Adrenal gland (tissue), 12 donors: Measurements from ENCODE around the gene CAMK1. TPM values are rescaled to one million over a fixed set of nuclear protein-coding genes. Genes with fewer than 3 reads are reported as not detected.

Experiments used
- DNase-seq, 7 donors: peaks; one replicate each; pipeline ENCODE4 v3.0.0-alpha.2; 2019 to 2020
- H3K27ac ChIP-seq, 5 donors: fragments of 200-600 bp; sonication (generic) in 4 of 5; 1 replicate in 3 of 5; 2 replicates in 2 of 5; pipeline versions ENCODE4 v1.5.1 to v1.8.0; 2016 to 2020; ENCODE audit warnings: mild to moderate bottlenecking in 1 of 5
- H3K27me3 ChIP-seq: fragments of 200-600 bp; 2 replicates; pipeline ENCODE4 v1.8.0; 2021
- H3K36me3 ChIP-seq, 2 donors: fragments of 200-600 bp; replicated peaks in 1 of 2; 1 replicate in 1 of 2; 2 replicates in 1 of 2; pipeline versions ENCODE4 v1.5.1 to v1.8.0; 2018 to 2022
- H3K4me1 ChIP-seq, 2 donors: fragments of 200-600 bp; replicated peaks in 1 of 2; 1 replicate in 1 of 2; 2 replicates in 1 of 2; pipeline versions ENCODE4 v1.5.1 to v1.8.0; 2018 to 2021
- H3K4me3 ChIP-seq, 4 donors: fragments of 200-600 bp; sonication (generic) in 3 of 4; one replicate each; pipeline ENCODE4 v1.5.1; 2016 to 2018
- H3K9me3 ChIP-seq, 3 donors: fragments of 200-600 bp; sonication (generic) in 1 of 3; replicated peaks in 1 of 3; 1 replicate in 2 of 3; 2 replicates in 1 of 3; pipeline versions ENCODE4 v1.5.1 to v1.8.0; 2016 to 2021
- CTCF ChIP-seq, 6 experiments: fragments of 450-650 bp in 4 of 6; fragments of 200-600 bp in 2 of 6; sonication (generic) in 1 of 6; IDR thresholded peaks; 1 replicate in 5 of 6; 2 replicates in 1 of 6; pipeline versions ENCODE4 v1.5.1 to v1.8.0; 2016 to 2021; ENCODE audit warnings: antibody characterized with exemption in 6 of 6, mild to moderate bottlenecking in 2 of 6, moderate library complexity in 1 of 6
- POLR2A ChIP-seq, 2 donors: fragments of 450-650 bp; IDR thresholded peaks; one replicate each; pipeline ENCODE4 v1.6.1; 2017; ENCODE audit warnings: antibody characterized with exemption in 2 of 2, mild to moderate bottlenecking in 2 of 2, moderate library complexity in 1 of 2
- WGBS, 4 donors: extraction: QIAGEN DNeasy Blood & Tissue Kit in 2 of 4; methylation state at CpG; one replicate each; pipeline versions ENCODE4 v1.1.5 to v1.1.7; 2013 to 2017; 5-methylcytosine and 5-hydroxymethylcytosine counted together
- intact Hi-C, 2 donors: fragments of 100-400 bp; cut with DNase I; formaldehyde crosslinking; loops; one replicate each; pipeline versions ENCODE4 v1.14.1 to v1.15.0; 2022 to 2023
- polyA plus RNA-seq, 3 donors: library from polyadenylated mRNA; stranded (reverse); fragments of 200-250 nt in 2 of 3; fragments of 350-450 nt in 1 of 3; fragmentation: Illumina TruSeq in 1 of 3; extraction: RNeasy Lipid Tissue Mini Kit (QIAGEN cat#74804) in 1 of 3; gene quantifications; one replicate each; pipeline ENCODE4 v1.2.3, GENCODE V29; 2013 to 2014
- total RNA-seq, 9 donors: library from RNA; depleted of rRNA in 4 of 9; stranded (reverse); fragments of >200 nt in 4 of 9; fragments of 120-200 nt in 1 of 9; fragmentation: NEBNext Ultra II Directional in 1 of 9; extraction: Animal tissue kit (Norgen Biotek cat#: 25700) in 1 of 9; gene quantifications; one replicate each; pipeline versions ENCODE4 v1.1.0 to v1.2.4, GENCODE V29; 2013 to 2023
- donor health status: healthy with polysubstance abuse.
- donor health status: Bipolar disorder and iron deficiency.
- donor health status: DM: yes; HTN: yes; CAD: no.
- donor health status: DM: no; HTN: no; CAD: no.
- donor health status: DM: no; HTN: no; CAD: no.
- donor health status: DM: yes; HTN: yes; CAD: no.

The CAMK1 gene
- total and polyA plus RNA-seq, 12 donors, result 12.7 to 281 (median 176) TPM

GRCh38 chr3:9716801-9717555, 52.8 kb downstream of the CAMK1 start:
- Histone ChIP-seq H3K36me3 (no peaks in the 10 kb centered on the region), H3K4me3 (no peak overlapping the region), H3K27ac (no peak overlapping the region), H3K27me3 (no peaks in the 10 kb centered on the region), H3K4me1 (peaks cover 4 to 10% of the 10 kb centered on the region in 2 donors), H3K9me3 (no peaks in the 10 kb centered on the region)
- no peak for DNase-seq
- 81 to 86% (median 83%) methylated on average over 5 of the region's 5 CpGs for WGBS, 4 donors
- intact Hi-C loops, result no loop called here
- TF ChIP-seq POLR2A (IDR thresholded peaks at IDR 0.05), result no peak
- no peak for TF ChIP-seq CTCF (IDR thresholded peaks at IDR 0.05)

GRCh38 chr3:9715764-9716437, 53.8 kb downstream of the CAMK1 start:
- no peaks in the 10 kb centered on the region for H3K36me3 ChIP-seq
- H3K4me1 ChIP-seq, result peaks cover 4 to 10% of the 10 kb centered on the region in 2 donors
- peak overlapping the region in 4 of 5 donors; percentile 52 to 77 (median 64) for H3K27ac ChIP-seq
- H3K27me3 ChIP-seq, result no peaks in the 10 kb centered on the region
- no peaks in the 10 kb centered on the region for H3K9me3 ChIP-seq
- peak; percentile 48 to 90 (median 88) for TF ChIP-seq CTCF (IDR thresholded peaks at IDR 0.05)
- no peak for TF ChIP-seq POLR2A (IDR thresholded peaks at IDR 0.05)
- DNase-seq, result peak; percentile 81 to 94 (median 91)
- intact Hi-C loops, result no loop called here
- no peak overlapping the region for H3K4me3 ChIP-seq
- 17 to 26% (median 23%) methylated on average over 6 of the region's 6 CpGs for WGBS, 4 donors

- no peak for DNase-seq
- 18 to 30% (median 24%) methylated on average over 2 to 4 of the region's 4 CpGs for WGBS, 4 donors
- intact Hi-C loops, result no loop called here
- no peaks in the 10 kb centered on the region for H3K27me3 ChIP-seq
- peaks cover 4 to 10% of the 10 kb centered on the region in 2 donors for H3K4me1 ChIP-seq
- TF ChIP-seq CTCF (IDR thresholded peaks at IDR 0.05) (no peak), POLR2A (IDR thresholded peaks at IDR 0.05) (no peak)
- no peak overlapping the region for H3K4me3 ChIP-seq
- H3K36me3 ChIP-seq, result no peaks in the 10 kb centered on the region
- no peaks in the 10 kb centered on the region for H3K9me3 ChIP-seq
- peak overlapping the region in 3 of 5 donors; percentile 23 to 61 (median 37) for H3K27ac ChIP-seq
Observed at GRCh38 chr3:9715136-9715535, 54.6 kb downstream of the CAMK1 start.

GRCh38 chr3:9713142-9713541, 56.6 kb downstream of the CAMK1 start:
- Histone ChIP-seq H3K27ac (no peak overlapping the region), H3K9me3 (no peaks in the 10 kb centered on the region), H3K4me3 (no peak overlapping the region), H3K27me3 (no peaks in the 10 kb centered on the region), H3K4me1 (peaks cover 4 to 10% of the 10 kb centered on the region in 2 donors), H3K36me3 (no peaks in the 10 kb centered on the region)
- DNase-seq, result no peak
- 82 to 98% (median 83%) methylated on average over 4 of the region's 4 CpGs for WGBS, 4 donors
- intact Hi-C loops, result no loop called here
- TF ChIP-seq POLR2A (IDR thresholded peaks at IDR 0.05) (no peak), CTCF (IDR thresholded peaks at IDR 0.05) (no peak)
